ENCODE data around the gene LRRC10. TPM values are rescaled to one million over a fixed set of nuclear protein-coding genes. Genes with fewer than 3 reads are reported as not detected.

The LRRC10 gene
- total and polyA plus RNA-seq, 4 donors = 0.06 TPM; not detected in 3

Small RNA genes within 50 kb of the gene (small RNA-seq; reads per million reads assigned to genes)
- gene MIR3913-1 (ENCODE audit: low replicate concordance) = 0.73 reads per million, percentile 70 among the genes with 10 or more reads in this experiment

Other genes starting within 250 kb of the LRRC10 start
- 10 to 100 TPM; 65.4 to 87.1 TPM for gene FRS2, start 140.5 kb downstream of the LRRC10 start, total RNA-seq
- 10 to 100 TPM; 29.4 to 42.4 TPM for gene FRS2, start 140.5 kb downstream of the LRRC10 start, polyA plus RNA-seq (ENCODE audit: insufficient read length in 2 of 2)
- 100 to 1,000 TPM; 207 to 220 TPM for gene CCT2, start 25.4 kb downstream of the LRRC10 start, total RNA-seq
- gene CCT2, start 25.4 kb downstream of the LRRC10 start, polyA plus RNA-seq (ENCODE audit: insufficient read length in 2 of 2) = 100 to 1,000 TPM; 207 to 208 TPM
- 1 to 10 TPM in 1 of 2 donors, under 1 TPM in 1; 0.83 to 1.7 TPM for gene BEST3, start 88.4 kb upstream of the LRRC10 start, total RNA-seq
- gene BEST3, start 88.4 kb upstream of the LRRC10 start, polyA plus RNA-seq (ENCODE audit: insufficient read length in 2 of 2) = 1 to 10 TPM; 2.2 to 2.6 TPM
- 10 to 100 TPM; 28.7 to 39.5 TPM for gene RAB3IP, start 128.0 kb upstream of the LRRC10 start, total RNA-seq
- gene RAB3IP, start 128.0 kb upstream of the LRRC10 start, polyA plus RNA-seq (ENCODE audit: insufficient read length in 2 of 2) = 10 to 100 TPM; 26.0 to 28.4 TPM
- 1 to 10 TPM in 1 of 2 donors, under 1 TPM in 1; 0.50 to 1.1 TPM for gene MYRFL, start 214.3 kb upstream of the LRRC10 start, total RNA-seq
- gene MYRFL, start 214.3 kb upstream of the LRRC10 start, polyA plus RNA-seq (ENCODE audit: insufficient read length in 2 of 2) = under 1 TPM; 0.32 to 0.53 TPM